Spleen (tissue), 11 donors: ENCODE data around the gene C10orf67. TPM values are rescaled to one million over a fixed set of nuclear protein-coding genes. Genes with fewer than 3 reads are reported as not detected.

Experiments
- DNase-seq: peaks from one replicate; pipeline ENCODE4 v3.0.0-alpha.2; 2020
- H3K27ac ChIP-seq, 8 donors: fragments of 200-600 bp; sonication (generic) in 7 of 8; 1 replicate in 4 of 8; 2 replicates in 4 of 8; pipeline versions ENCODE4 v1.5.0 to v1.8.0; 2016 to 2021; ENCODE audit warnings: inconsistent platforms in 4 of 8, mild to moderate bottlenecking in 4 of 8, moderate library complexity in 1 of 8
- H3K27me3 ChIP-seq, 7 donors: fragments of 200-600 bp; sonication (generic) in 6 of 7; replicated peaks in 1 of 7; 1 replicate in 4 of 7; 2 replicates in 3 of 7; pipeline versions ENCODE4 v1.5.0 to v1.8.0; 2016 to 2021; ENCODE audit warnings: inconsistent platforms in 3 of 7, mild to moderate bottlenecking in 1 of 7
- H3K36me3 ChIP-seq, 6 donors: fragments of 200-600 bp; sonication (generic) in 5 of 6; 1 replicate in 4 of 6; 2 replicates in 2 of 6; pipeline versions ENCODE4 v1.5.0 to v1.8.0; 2016 to 2021; ENCODE audit warnings: inconsistent platforms in 2 of 6
- H3K4me1 ChIP-seq, 6 donors: fragments of 200-600 bp; sonication (generic) in 5 of 6; 1 replicate in 3 of 6; 2 replicates in 3 of 6; pipeline versions ENCODE4 v1.5.0 to v1.8.0; 2016 to 2021; ENCODE audit warnings: inconsistent platforms in 3 of 6
- H3K4me3 ChIP-seq, 8 donors: fragments of 200-600 bp; sonication (generic) in 7 of 8; 1 replicate in 4 of 8; 2 replicates in 4 of 8; pipeline versions ENCODE4 v1.5.0 to v1.8.0; 2016 to 2021; ENCODE audit warnings: inconsistent platforms in 4 of 8, mild to moderate bottlenecking in 4 of 8, moderate library complexity in 2 of 8
- H3K9me3 ChIP-seq, 8 donors: fragments of 200-600 bp; sonication (generic) in 7 of 8; 1 replicate in 4 of 8; 2 replicates in 4 of 8; pipeline versions ENCODE4 v1.5.0 to v1.8.0; 2016 to 2021; ENCODE audit warnings: inconsistent platforms in 4 of 8
- POLR2A ChIP-seq, 3 donors: fragments of 450-650 bp; IDR thresholded peaks; one replicate each; pipeline ENCODE4 v1.5.1; 2017; ENCODE audit warnings: antibody characterized with exemption in 3 of 3, mild to moderate bottlenecking in 1 of 3
- POLR2AphosphoS5 ChIP-seq, 3 donors: sonication (generic); formaldehyde crosslinking; IDR thresholded peaks; one replicate each; pipeline ENCODE4 v1.5.1; 2017; ENCODE audit warnings: antibody characterized with exemption in 3 of 3
- WGBS, 5 donors: extraction: QIAGEN DNeasy Blood & Tissue Kit in 3 of 5; methylation state at CpG; one replicate each; pipeline versions ENCODE4 v1.1.5 to v1.1.7; 2013 to 2018; 5-methylcytosine and 5-hydroxymethylcytosine counted together
- intact Hi-C: fragments of 100-400 bp; cut with DNase I; formaldehyde crosslinking; loops from one replicate; pipeline ENCODE4 v1.15.0; 2023; ENCODE audit warnings: low total_unique reads
- polyA plus RNA-seq, 3 donors: library from polyadenylated mRNA; stranded (reverse); fragments of 200-250 nt; gene quantifications; one replicate each; pipeline ENCODE4 v1.2.1, GENCODE V29; 2013
- total RNA-seq, 7 donors: library from RNA; depleted of rRNA in 3 of 7; stranded (reverse); fragments of >200 nt in 3 of 7; fragmentation: NEBNext Ultra II Directional in 4 of 7; extraction: Animal tissue kit (Norgen Biotek cat#: 25700) in 4 of 7; gene quantifications; one replicate each; pipeline versions ENCODE4 v1.1.0 to v1.2.1, GENCODE V29; 2016 to 2021
- TF ChIP-seq, protein P1 (sequence below), 11 experiments: fragments of 200-600 bp in 7 of 11; fragments of 450-650 bp in 4 of 11; sonication (generic) in 4 of 11; IDR thresholded peaks in 8 of 11; conservative IDR thresholded peaks in 3 of 11; 1 replicate in 7 of 11; 2 replicates in 4 of 11; pipeline versions ENCODE4 v1.4.0 to v1.8.0; 2016 to 2021; ENCODE audit warnings: antibody characterized with exemption in 11 of 11, inconsistent platforms in 4 of 11, mild to moderate bottlenecking in 1 of 11
- donor health status: healthy with polysubstance abuse.
- donor health status: DM: no; HTN: no; CAD: no; lungs with moderate emphysema.
- donor health status: DM: no; HTN: no; CAD: no.
- donor health status: Bipolar disorder and iron deficiency.
- donor health status: healthy.
- donor health status: DM: no; HTN: no; CAD: no.
- donor health status: DM: yes; HTN: yes; CAD: no.

The C10orf67 gene
- total and polyA plus RNA-seq, 10 donors: 0.02 to 0.32 (median 0.21) TPM; not detected in 4

- intact Hi-C loops: no loop called here
- H3K9me3 ChIP-seq: no peaks in the 10 kb centered on the region
- H3K4me3 ChIP-seq: peak overlapping the region in 1 of 8 donors; percentile 38
- no peak overlapping the region for H3K27ac ChIP-seq
- no peaks in the 10 kb centered on the region for H3K36me3 ChIP-seq
- WGBS, 5 donors: 2 to 6% (median 3%) methylated on average over 5 of the region's 5 CpGs
- DNase-seq: no peak
- peaks cover 0 to 17% (median 8%) of the 10 kb centered on the region in 6 donors for H3K4me1 ChIP-seq
- H3K27me3 ChIP-seq: peaks cover 0 to 46% (median 0%) of the 10 kb centered on the region in 7 donors
- TF ChIP-seq POLR2A (IDR thresholded peaks at IDR 0.05): no peak
- TF ChIP-seq POLR2AphosphoS5 (IDR thresholded peaks at IDR 0.05): no peak
- TF ChIP-seq, protein P1, sequence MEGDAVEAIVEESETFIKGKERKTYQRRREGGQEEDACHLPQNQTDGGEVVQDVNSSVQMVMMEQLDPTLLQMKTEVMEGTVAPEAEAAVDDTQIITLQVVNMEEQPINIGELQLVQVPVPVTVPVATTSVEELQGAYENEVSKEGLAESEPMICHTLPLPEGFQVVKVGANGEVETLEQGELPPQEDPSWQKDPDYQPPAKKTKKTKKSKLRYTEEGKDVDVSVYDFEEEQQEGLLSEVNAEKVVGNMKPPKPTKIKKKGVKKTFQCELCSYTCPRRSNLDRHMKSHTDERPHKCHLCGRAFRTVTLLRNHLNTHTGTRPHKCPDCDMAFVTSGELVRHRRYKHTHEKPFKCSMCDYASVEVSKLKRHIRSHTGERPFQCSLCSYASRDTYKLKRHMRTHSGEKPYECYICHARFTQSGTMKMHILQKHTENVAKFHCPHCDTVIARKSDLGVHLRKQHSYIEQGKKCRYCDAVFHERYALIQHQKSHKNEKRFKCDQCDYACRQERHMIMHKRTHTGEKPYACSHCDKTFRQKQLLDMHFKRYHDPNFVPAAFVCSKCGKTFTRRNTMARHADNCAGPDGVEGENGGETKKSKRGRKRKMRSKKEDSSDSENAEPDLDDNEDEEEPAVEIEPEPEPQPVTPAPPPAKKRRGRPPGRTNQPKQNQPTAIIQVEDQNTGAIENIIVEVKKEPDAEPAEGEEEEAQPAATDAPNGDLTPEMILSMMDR (IDR thresholded peaks at IDR 0.05 in 8 of 11, conservative IDR thresholded peaks at IDR 0.05 in 3 of 11): peak; percentile 54 to 84 (median 75)
Observed at GRCh38 chr10:23158370-23158769, 186.2 kb downstream of the C10orf67 start.

- intact Hi-C loops: no loop called here
- WGBS, 5 donors: 38 to 48% (median 45%) methylated on average over 12 of the region's 12 CpGs
- TF ChIP-seq POLR2AphosphoS5 (IDR thresholded peaks at IDR 0.05): no peak
- TF ChIP-seq, protein P1 (IDR thresholded peaks at IDR 0.05 in 8 of 11, conservative IDR thresholded peaks at IDR 0.05 in 3 of 11): no peak
- no peak for TF ChIP-seq POLR2A (IDR thresholded peaks at IDR 0.05)
- peaks cover 0 to 42% (median 0%) of the 10 kb centered on the region in 7 donors for H3K27me3 ChIP-seq
- H3K9me3 ChIP-seq: no peaks in the 10 kb centered on the region
- H3K4me3 ChIP-seq: peak overlapping the region in 1 of 8 donors; percentile 38
- DNase-seq: no peak
- peaks cover 0 to 17% (median 8%) of the 10 kb centered on the region in 6 donors for H3K4me1 ChIP-seq
- no peak overlapping the region for H3K27ac ChIP-seq
- H3K36me3 ChIP-seq: no peaks in the 10 kb centered on the region
Observed at GRCh38 chr10:23157691-23158369, 186.8 kb downstream of the C10orf67 start.

- no peak overlapping the region for H3K27ac ChIP-seq
- H3K27me3 ChIP-seq: peaks cover 0 to 42% (median 0%) of the 10 kb centered on the region in 7 donors
- intact Hi-C loops: no loop called here
- 46 to 57% (median 47%) methylated on average over 14 of the region's 14 CpGs for WGBS, 5 donors
- H3K9me3 ChIP-seq: no peaks in the 10 kb centered on the region
- peaks cover 0 to 17% (median 8%) of the 10 kb centered on the region in 6 donors for H3K4me1 ChIP-seq
- DNase-seq: no peak
- peak overlapping the region in 1 of 8 donors; percentile 2 for H3K4me3 ChIP-seq
- TF ChIP-seq POLR2A (IDR thresholded peaks at IDR 0.05): no peak
- TF ChIP-seq, protein P1 (IDR thresholded peaks at IDR 0.05 in 8 of 11, conservative IDR thresholded peaks at IDR 0.05 in 3 of 11): no peak
- TF ChIP-seq POLR2AphosphoS5 (IDR thresholded peaks at IDR 0.05): no peak
- H3K36me3 ChIP-seq: no peaks in the 10 kb centered on the region
Observed at GRCh38 chr10:23157239-23157681, 187.3 kb downstream of the C10orf67 start.

GRCh38 chr10:23156447-23157150 lies 188.0 kb downstream of the C10orf67 start:
- H3K4me3 ChIP-seq: no peak overlapping the region
- 52 to 65% (median 55%) methylated on average over 10 of the region's 10 CpGs for WGBS, 5 donors
- peaks cover 0 to 17% (median 8%) of the 10 kb centered on the region in 6 donors for H3K4me1 ChIP-seq
- TF ChIP-seq, protein P1 (IDR thresholded peaks at IDR 0.05 in 8 of 11, conservative IDR thresholded peaks at IDR 0.05 in 3 of 11): no peak
- TF ChIP-seq POLR2A (IDR thresholded peaks at IDR 0.05) (no peak), POLR2AphosphoS5 (IDR thresholded peaks at IDR 0.05) (no peak)
- H3K36me3 ChIP-seq: no peaks in the 10 kb centered on the region
- peaks cover 0 to 45% (median 0%) of the 10 kb centered on the region in 7 donors for H3K27me3 ChIP-seq
- DNase-seq: no peak
- H3K27ac ChIP-seq: no peak overlapping the region
- intact Hi-C loops: no loop called here
- no peaks in the 10 kb centered on the region for H3K9me3 ChIP-seq
